Smooth muscle cell (in vitro differentiated cells): ENCODE results near the gene SEMA3D. TPM values are rescaled to one million over a fixed set of nuclear protein-coding genes. Genes with fewer than 3 reads are reported as not detected.

Experiments used
- DNase-seq: peaks from one replicate; lab custom pipeline; 2025; ENCODE audit not compliant: unreplicated experiment; lab: John Stamatoyannopoulos, UW
- H2AFZ ChIP-seq: fragments of 200-600 bp; sonication (generic); 2 replicates; pipeline ENCODE4 v1.6.0; 2016; ENCODE audit warnings: antibody characterized with exemption, low read depth, mild to moderate bottlenecking
- H3F3A ChIP-seq: fragments of 200-600 bp; sonication (generic); 2 replicates; pipeline ENCODE4 v1.6.0; 2017; ENCODE audit warnings: antibody characterized with exemption, low read depth
- H3K27ac ChIP-seq: fragments of 200-600 bp; sonication (generic); 2 replicates; pipeline ENCODE4 v1.5.1; 2016; ENCODE audit warnings: low read depth, mild to moderate bottlenecking
- H3K27me3 ChIP-seq: fragments of 200-600 bp; sonication (generic); 2 replicates; pipeline ENCODE4 v1.6.1; 2016; ENCODE audit warnings: low read depth, mild to moderate bottlenecking
- H3K36me3 ChIP-seq: fragments of 200-600 bp; sonication (generic); 2 replicates; pipeline ENCODE4 v1.5.1; 2016; ENCODE audit warnings: low read depth
- H3K4me1 ChIP-seq: fragments of 200-600 bp; sonication (generic); 2 replicates; pipeline ENCODE4 v1.5.1; 2016; ENCODE audit warnings: low read depth
- H3K4me2 ChIP-seq: fragments of 200-600 bp; sonication (generic); 2 replicates; pipeline ENCODE4 v1.6.0; 2016; ENCODE audit warnings: mild to moderate bottlenecking
- H3K4me3 ChIP-seq: fragments of 200-600 bp; sonication (generic); 2 replicates; pipeline ENCODE4 v1.5.1; 2016; ENCODE audit warnings: mild to moderate bottlenecking
- H3K79me2 ChIP-seq: fragments of 200-600 bp; sonication (generic); 2 replicates; pipeline ENCODE4 v1.6.0; 2016; ENCODE audit warnings: low read depth, mild to moderate bottlenecking
- H3K9ac ChIP-seq: fragments of 200-600 bp; sonication (generic); 2 replicates; pipeline ENCODE4 v1.6.0; 2016; ENCODE audit warnings: low read depth
- H3K9me3 ChIP-seq: fragments of 200-600 bp; sonication (generic); replicated peaks from 2 replicates; pipeline ENCODE4 v1.5.1; 2016; ENCODE audit warnings: low read depth
- H4K20me1 ChIP-seq: fragments of 200-600 bp; sonication (generic); 2 replicates; pipeline ENCODE4 v1.6.0; 2016; ENCODE audit warnings: low read depth
- CTCF ChIP-seq: fragments of 200-600 bp; sonication (generic); IDR thresholded peaks from 2 replicates; pipeline ENCODE4 v1.5.1; 2017; ENCODE audit warnings: borderline replicate concordance, mild to moderate bottlenecking, antibody characterized with exemption; ENCODE audit not compliant: insufficient read depth, poor library complexity, severe bottlenecking
- WGBS: methylation state at CpG from one replicate; pipeline ENCODE4 v1.1.7; 2016; ENCODE audit warnings: low lambda C conversion rate; 5-methylcytosine and 5-hydroxymethylcytosine counted together
- polyA plus RNA-seq: library from polyadenylated mRNA; unstranded; fragments of >200 nt; fragmentation: Nextera tagmentation; extraction: Ambion mirVana; gene quantifications from 2 replicates; pipeline ENCODE4 v1.2.1, GENCODE V29; 2016
- total RNA-seq: library from RNA; depleted of rRNA; stranded (reverse); fragments of >200 nt; gene quantifications from 2 replicates; pipeline ENCODE4 v1.2.3, GENCODE V29; 2014

Gene SEMA3D
- total and polyA plus RNA-seq, 2 experiments from 2014 or later = 9.8 to 106 TPM

GRCh38 chr7:85186083-85186520, 754 bp downstream of the SEMA3D start:
- peak overlapping the region; percentile 48 for H3K27ac ChIP-seq
- H2AFZ ChIP-seq = peak overlapping the region; percentile 98
- H3K27me3 ChIP-seq = peaks cover 26% of the 10 kb centered on the region
- no peaks in the 10 kb centered on the region for H4K20me1 ChIP-seq
- no peak for TF ChIP-seq CTCF
- peak overlapping the region; percentile 89 for H3K4me3 ChIP-seq
- H3K9ac ChIP-seq = peak overlapping the region; percentile 40
- H3K79me2 ChIP-seq = peaks cover 27% of the 10 kb centered on the region
- H3K9me3 ChIP-seq = no peaks in the 10 kb centered on the region
- H3F3A ChIP-seq = no peaks in the 10 kb centered on the region
- peak; percentile 12 for DNase-seq
- H3K4me2 ChIP-seq = peak overlapping the region; percentile 99
- no peaks in the 10 kb centered on the region for H3K36me3 ChIP-seq
- peaks cover 5% of the 10 kb centered on the region for H3K4me1 ChIP-seq
- under 1% methylated on average over 28 of the region's 28 CpGs for WGBS

GRCh38 chr7:85185424-85186082, 1.3 kb downstream of the SEMA3D start:
- Histone ChIP-seq H3F3A (no peaks in the 10 kb centered on the region), H3K4me3 (peak overlapping the region; percentile 89), H3K27ac (peak overlapping the region; percentile 48), H4K20me1 (no peaks in the 10 kb centered on the region), H3K9ac (peak overlapping the region; percentile 40), H3K79me2 (peaks cover 27% of the 10 kb centered on the region), H3K9me3 (no peaks in the 10 kb centered on the region), H2AFZ (peak overlapping the region; percentile 98), H3K4me2 (peak overlapping the region; percentile 99), H3K36me3 (no peaks in the 10 kb centered on the region), H3K27me3 (peaks cover 26% of the 10 kb centered on the region), H3K4me1 (peaks cover 5% of the 10 kb centered on the region)
- TF ChIP-seq CTCF = peak; percentile 5
- peak; percentile 12 for DNase-seq
- 2% methylated on average over 39 of the region's 39 CpGs for WGBS

GRCh38 chr7:85184599-85185423, 2.0 kb downstream of the SEMA3D start:
- H3K4me1 ChIP-seq = peaks cover 5% of the 10 kb centered on the region
- no peaks in the 10 kb centered on the region for H4K20me1 ChIP-seq
- no peaks in the 10 kb centered on the region for H3F3A ChIP-seq
- DNase-seq = no peak
- WGBS = 37% methylated on average over 21 of the region's 21 CpGs
- peaks cover 27% of the 10 kb centered on the region for H3K79me2 ChIP-seq
- peak overlapping the region; percentile 98 for H2AFZ ChIP-seq
- H3K27me3 ChIP-seq = peaks cover 26% of the 10 kb centered on the region
- H3K36me3 ChIP-seq = no peaks in the 10 kb centered on the region
- peak overlapping the region; percentile 48 for H3K27ac ChIP-seq
- no peak for TF ChIP-seq CTCF
- peak overlapping the region; percentile 99 for H3K4me2 ChIP-seq
- peak overlapping the region; percentile 89 for H3K4me3 ChIP-seq
- H3K9me3 ChIP-seq = no peaks in the 10 kb centered on the region
- H3K9ac ChIP-seq = peak overlapping the region; percentile 40
